ENCODE data around the gene CCR5AS.

CCR5AS gene

DNA sequence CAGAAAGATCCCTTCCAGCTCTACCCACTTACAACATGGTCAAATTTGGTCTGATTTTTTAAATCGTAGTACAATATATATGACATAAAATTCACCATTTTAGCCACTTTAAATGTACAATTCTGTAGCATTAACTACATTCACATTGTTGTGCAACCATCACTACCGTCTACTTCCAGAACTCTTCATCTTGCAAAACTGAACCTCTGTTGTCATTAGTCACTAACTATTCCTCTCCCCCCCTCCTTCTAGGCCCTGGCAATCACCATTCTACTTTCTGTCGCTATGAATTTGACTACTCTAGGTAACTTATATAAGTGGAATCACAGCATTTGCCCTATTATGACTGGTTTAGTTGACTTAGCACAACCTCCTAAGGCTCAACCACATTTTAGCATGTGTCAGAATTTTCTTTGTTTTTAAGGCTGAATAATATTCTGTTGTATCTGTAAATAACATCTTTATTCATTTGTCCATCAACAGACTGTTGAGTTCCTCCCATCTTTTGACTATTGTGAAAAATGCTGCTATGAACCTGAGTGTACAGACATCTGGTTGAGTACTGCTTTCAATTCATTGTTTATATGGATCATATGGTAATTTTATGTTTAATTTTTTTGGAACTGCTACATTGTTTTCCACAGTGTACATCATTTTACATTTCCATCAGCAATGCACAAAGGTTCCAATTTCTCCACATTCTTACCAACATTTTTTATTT lies 88.5 kb downstream of the CCR5AS start:
- no peak for DNase-seq (ENCODE audit: low read depth)
- TF ChIP-seq, protein P1, sequence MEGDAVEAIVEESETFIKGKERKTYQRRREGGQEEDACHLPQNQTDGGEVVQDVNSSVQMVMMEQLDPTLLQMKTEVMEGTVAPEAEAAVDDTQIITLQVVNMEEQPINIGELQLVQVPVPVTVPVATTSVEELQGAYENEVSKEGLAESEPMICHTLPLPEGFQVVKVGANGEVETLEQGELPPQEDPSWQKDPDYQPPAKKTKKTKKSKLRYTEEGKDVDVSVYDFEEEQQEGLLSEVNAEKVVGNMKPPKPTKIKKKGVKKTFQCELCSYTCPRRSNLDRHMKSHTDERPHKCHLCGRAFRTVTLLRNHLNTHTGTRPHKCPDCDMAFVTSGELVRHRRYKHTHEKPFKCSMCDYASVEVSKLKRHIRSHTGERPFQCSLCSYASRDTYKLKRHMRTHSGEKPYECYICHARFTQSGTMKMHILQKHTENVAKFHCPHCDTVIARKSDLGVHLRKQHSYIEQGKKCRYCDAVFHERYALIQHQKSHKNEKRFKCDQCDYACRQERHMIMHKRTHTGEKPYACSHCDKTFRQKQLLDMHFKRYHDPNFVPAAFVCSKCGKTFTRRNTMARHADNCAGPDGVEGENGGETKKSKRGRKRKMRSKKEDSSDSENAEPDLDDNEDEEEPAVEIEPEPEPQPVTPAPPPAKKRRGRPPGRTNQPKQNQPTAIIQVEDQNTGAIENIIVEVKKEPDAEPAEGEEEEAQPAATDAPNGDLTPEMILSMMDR (IDR thresholded peaks at IDR 0.05; ENCODE audit: control insufficient read depth, insufficient read depth, low read depth, low read length, missing control alignments), result no peak
- H3K4me3 ChIP-seq (ENCODE audit: control insufficient read depth, low read depth, low read length), result no peak overlapping the region

DNA sequence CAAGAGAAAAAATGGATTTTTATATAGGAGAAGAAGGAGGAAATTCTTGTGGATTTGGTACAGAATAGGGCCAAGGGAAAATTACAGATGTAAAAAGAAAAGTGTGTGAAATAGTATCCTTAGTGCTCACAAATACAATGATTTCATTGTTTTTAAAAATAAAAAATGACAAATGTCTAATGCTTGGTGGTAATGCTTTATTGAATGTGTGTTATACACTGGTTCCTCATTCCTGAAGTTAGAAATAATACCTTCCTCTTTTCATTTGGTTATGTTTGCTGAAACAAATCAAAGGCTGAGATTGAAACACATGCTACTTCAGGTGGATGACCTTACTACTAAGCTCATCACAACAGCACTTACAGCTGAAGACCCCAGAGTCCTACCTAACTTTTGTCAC lies 90.7 kb downstream of the CCR5AS start:
- no peak for DNase-seq (ENCODE audit: low read depth)
- TF ChIP-seq, protein P1 (IDR thresholded peaks at IDR 0.05; ENCODE audit: control insufficient read depth, insufficient read depth, low read depth, low read length, missing control alignments), result no peak
- H3K4me3 ChIP-seq (ENCODE audit: control insufficient read depth, low read depth, low read length), result no peak overlapping the region

GRCh38 chr3:46314517-46314916 lies 92.3 kb downstream of the CCR5AS start:
- no peak for DNase-seq (ENCODE audit: low read depth)
- no peak overlapping the region for H3K4me3 ChIP-seq (ENCODE audit: control insufficient read depth, low read depth, low read length)
- TF ChIP-seq, protein P1 (IDR thresholded peaks at IDR 0.05; ENCODE audit: control insufficient read depth, insufficient read depth, low read depth, low read length, missing control alignments), result no peak

Data from AG09309 (cell line).